ENCODE data around the gene RPL37. TPM values are rescaled to one million over a fixed set of nuclear protein-coding genes. Genes with fewer than 3 reads are reported as not detected.

Gene RPL37
- total RNA-seq, 4 donors from 2014 or later = 119 to 984 (median 276) TPM

DNA sequence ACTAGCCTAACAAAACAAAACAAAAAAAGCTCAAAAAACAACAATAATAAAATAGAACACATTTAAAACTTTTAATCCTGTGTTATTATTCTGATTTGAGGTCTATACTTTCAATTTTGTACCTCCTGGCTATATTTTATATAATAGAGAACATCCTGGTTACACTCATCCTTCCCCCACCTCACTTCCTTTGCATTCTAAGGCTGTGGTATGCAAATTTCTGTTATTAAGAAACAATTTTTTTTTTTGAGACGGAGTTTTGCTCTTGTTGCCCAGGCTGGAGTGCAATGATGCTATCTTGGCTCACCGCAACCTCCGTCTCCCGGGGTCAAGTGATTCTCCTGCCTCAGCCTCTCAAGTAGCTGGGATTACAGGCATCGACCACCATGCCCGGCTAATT lies 3.1 kb upstream of the RPL37 start:
- TF ChIP-seq, protein P1, sequence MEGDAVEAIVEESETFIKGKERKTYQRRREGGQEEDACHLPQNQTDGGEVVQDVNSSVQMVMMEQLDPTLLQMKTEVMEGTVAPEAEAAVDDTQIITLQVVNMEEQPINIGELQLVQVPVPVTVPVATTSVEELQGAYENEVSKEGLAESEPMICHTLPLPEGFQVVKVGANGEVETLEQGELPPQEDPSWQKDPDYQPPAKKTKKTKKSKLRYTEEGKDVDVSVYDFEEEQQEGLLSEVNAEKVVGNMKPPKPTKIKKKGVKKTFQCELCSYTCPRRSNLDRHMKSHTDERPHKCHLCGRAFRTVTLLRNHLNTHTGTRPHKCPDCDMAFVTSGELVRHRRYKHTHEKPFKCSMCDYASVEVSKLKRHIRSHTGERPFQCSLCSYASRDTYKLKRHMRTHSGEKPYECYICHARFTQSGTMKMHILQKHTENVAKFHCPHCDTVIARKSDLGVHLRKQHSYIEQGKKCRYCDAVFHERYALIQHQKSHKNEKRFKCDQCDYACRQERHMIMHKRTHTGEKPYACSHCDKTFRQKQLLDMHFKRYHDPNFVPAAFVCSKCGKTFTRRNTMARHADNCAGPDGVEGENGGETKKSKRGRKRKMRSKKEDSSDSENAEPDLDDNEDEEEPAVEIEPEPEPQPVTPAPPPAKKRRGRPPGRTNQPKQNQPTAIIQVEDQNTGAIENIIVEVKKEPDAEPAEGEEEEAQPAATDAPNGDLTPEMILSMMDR (IDR thresholded peaks at IDR 0.05) = no peak
- TF ChIP-seq POLR2AphosphoS5 (IDR thresholded peaks at IDR 0.05) (no peak), POLR2A (IDR thresholded peaks at IDR 0.05; ENCODE audit: low read depth) (no peak), EP300 (IDR thresholded peaks at IDR 0.05) (no peak)
- WGBS = 94% methylated on average over 6 of the region's 6 CpGs

DNA sequence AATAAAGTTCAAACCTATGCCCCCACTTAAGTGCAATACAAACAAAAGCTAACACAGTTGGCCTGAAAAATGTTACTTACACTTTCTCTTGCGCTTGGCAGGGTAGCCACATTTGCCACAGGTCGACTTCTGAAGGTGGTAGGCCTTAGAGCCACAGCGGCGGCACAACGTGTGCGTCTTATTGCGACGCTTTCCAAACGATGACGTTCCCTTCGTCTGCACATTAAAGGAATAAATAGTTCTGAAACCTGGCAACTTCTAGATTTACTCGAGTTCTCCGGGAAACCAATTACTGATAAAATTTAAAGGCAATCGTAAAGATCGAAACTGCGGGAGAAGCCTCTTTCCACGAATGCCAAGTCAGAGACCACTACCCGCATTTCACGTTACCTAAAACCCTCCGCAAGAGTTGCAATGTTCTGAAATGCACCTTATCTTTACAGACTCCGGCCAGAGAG lies 602 bp downstream of the RPL37 start:
- Histone ChIP-seq H3K4me1 (peaks cover 16 to 35% (median 24%) of the 10 kb centered on the region in 4 donors), H3K4me3 (peak overlapping the region; percentile 61 to 71 (median 66)), H3K27me3 (no peaks in the 10 kb centered on the region), H3K9me3 (no peaks in the 10 kb centered on the region), H3K36me3 (peaks cover 41 to 47% (median 44%) of the 10 kb centered on the region in 4 donors), H3K27ac (replicated peaks in 1 of 4) (peak overlapping the region; percentile 93 to 97 (median 94))
- 2% methylated on average over 21 of the region's 21 CpGs for WGBS
- intact Hi-C loops (cut with DNase I) = loop anchor here (5.0 kb wide), 1 partner anchor 77 kb away; the partner anchor contains the start of gene TTC33
- TF ChIP-seq POLR2A (IDR thresholded peaks at IDR 0.05; ENCODE audit: low read depth) (no peak), POLR2AphosphoS5 (IDR thresholded peaks at IDR 0.05) (no peak), EP300 (IDR thresholded peaks at IDR 0.05) (no peak)
- DNase-seq (ENCODE audit: extremely low spot score) = peak; percentile 74

More for the DNA sequence above, 3.1 kb upstream of the RPL37 start:
- no peak overlapping the region for H3K27ac ChIP-seq (replicated peaks in 1 of 4)
- H3K36me3 ChIP-seq = peaks cover 6 to 11% (median 8%) of the 10 kb centered on the region in 4 donors
- H3K9me3 ChIP-seq = no peaks in the 10 kb centered on the region
- no peak overlapping the region for H3K4me3 ChIP-seq
- intact Hi-C loops (cut with DNase I) = no loop called here
- peaks cover 15 to 23% (median 20%) of the 10 kb centered on the region in 4 donors for H3K4me1 ChIP-seq
- DNase-seq (ENCODE audit: extremely low spot score) = peak; percentile 7
- peaks cover 0 to 6% (median 0%) of the 10 kb centered on the region in 4 donors for H3K27me3 ChIP-seq

DNA sequence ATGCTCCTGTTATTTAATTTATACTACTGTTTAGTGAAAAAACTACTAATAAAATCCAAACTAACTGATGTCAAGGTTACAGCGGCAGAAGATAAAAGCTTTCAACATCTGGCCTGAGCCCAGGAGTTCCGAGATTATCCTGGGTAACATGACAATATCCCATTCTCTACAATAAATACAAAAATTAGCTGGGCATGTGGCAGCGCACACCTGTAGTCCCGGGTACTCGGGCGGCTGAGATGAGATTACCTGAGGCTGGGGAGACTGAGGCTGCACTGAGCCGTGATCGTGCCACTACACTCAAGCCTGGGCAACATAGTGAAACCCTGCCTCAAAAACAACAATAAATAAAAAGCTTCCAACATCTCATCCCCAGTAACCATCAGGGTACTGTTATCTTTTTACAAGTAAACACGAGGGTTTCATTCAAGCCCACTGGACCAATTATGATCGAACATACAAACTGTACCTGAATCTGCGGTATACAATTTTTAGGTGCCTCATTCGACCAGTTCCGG lies 1.3 kb downstream of the RPL37 start:
- TF ChIP-seq POLR2A (IDR thresholded peaks at IDR 0.05; ENCODE audit: low read depth) (no peak), POLR2AphosphoS5 (IDR thresholded peaks at IDR 0.05) (no peak), EP300 (IDR thresholded peaks at IDR 0.05) (no peak)
- TF ChIP-seq, protein P1 (IDR thresholded peaks at IDR 0.05) = no peak
- H3K4me3 ChIP-seq = peak overlapping the region; percentile 61 to 71 (median 66)
- no peaks in the 10 kb centered on the region for H3K9me3 ChIP-seq
- peaks cover 44 to 54% (median 50%) of the 10 kb centered on the region in 4 donors for H3K36me3 ChIP-seq
- intact Hi-C loops (cut with DNase I) = loop anchor here (5.0 kb wide), 1 partner anchor 76 kb away; the partner anchor contains the start of gene TTC33
- 73% methylated on average over 13 of the region's 13 CpGs for WGBS
- H3K27ac ChIP-seq (replicated peaks in 1 of 4) = peak overlapping the region; percentile 93 to 97 (median 94)
- no peaks in the 10 kb centered on the region for H3K27me3 ChIP-seq
- DNase-seq (ENCODE audit: extremely low spot score) = peak; percentile 29
- H3K4me1 ChIP-seq = peaks cover 16 to 35% (median 24%) of the 10 kb centered on the region in 4 donors

DNA sequence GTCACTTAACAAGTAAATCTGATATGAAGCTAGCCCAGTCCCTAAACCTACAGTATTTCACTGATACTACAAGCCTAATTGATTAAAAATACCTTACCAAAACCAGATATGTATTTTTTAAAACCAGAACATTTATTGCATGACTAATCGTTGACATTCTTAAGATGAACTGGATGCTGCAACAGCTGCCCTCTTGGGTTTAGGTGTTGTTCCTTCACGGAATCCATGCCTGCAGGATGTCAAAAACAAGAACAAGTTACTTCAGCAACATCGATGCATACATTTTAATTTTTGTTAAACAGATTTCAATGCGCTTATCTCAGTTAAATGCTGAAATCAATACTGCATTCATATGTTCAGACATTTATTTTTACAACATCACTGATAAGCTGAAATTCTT lies 2.7 kb downstream of the RPL37 start:
- peaks cover 16 to 35% (median 24%) of the 10 kb centered on the region in 4 donors for H3K4me1 ChIP-seq
- H3K27me3 ChIP-seq = no peaks in the 10 kb centered on the region
- no peaks in the 10 kb centered on the region for H3K9me3 ChIP-seq
- H3K4me3 ChIP-seq = no peak overlapping the region
- no peak for DNase-seq (ENCODE audit: extremely low spot score)
- no peak overlapping the region for H3K27ac ChIP-seq (replicated peaks in 1 of 4)
- H3K36me3 ChIP-seq = peaks cover 57 to 68% (median 64%) of the 10 kb centered on the region in 4 donors
- TF ChIP-seq EP300 (IDR thresholded peaks at IDR 0.05) = no peak
- TF ChIP-seq, protein P1 (IDR thresholded peaks at IDR 0.05) = no peak
- no peak for TF ChIP-seq POLR2AphosphoS5 (IDR thresholded peaks at IDR 0.05)
- no peak for TF ChIP-seq POLR2A (IDR thresholded peaks at IDR 0.05; ENCODE audit: low read depth)
- intact Hi-C loops (cut with DNase I) = loop anchor here (5.0 kb wide), 1 partner anchor 75 kb away; the partner anchor contains the start of gene TTC33
- 88% methylated on average over 4 of the region's 4 CpGs for WGBS
